Activated T-cell treated with anti-CD3 and anti-CD28 coated beads, Interleukin-2, amount 50 U/mL, for 72 hours (primary cell): ENCODE results near the gene MAP10. TPM values are rescaled to one million over a fixed set of nuclear protein-coding genes. Genes with fewer than 3 reads are reported as not detected.
"Not testable (repeated sequence)": the region's sequence is repeated elsewhere in the genome, so short reads cannot be mapped to it uniquely, and the experiment has no call there.

Source experiments
- ATAC-seq, 2 donors: fragments of 150-1000 bp; cut with Tn5 transposase; replicated peaks in 1 of 2; 2 replicates each; pipeline ENCODE4 v1.10.0; 2021; ENCODE audit warnings: moderate library complexity in 2 of 2, mild to moderate bottlenecking in 1 of 2
- DNase-seq, 2 donors: peaks; one replicate each; pipeline ENCODE4 v3.0.0; 2021 to 2022; ENCODE audit warnings: mixed read lengths in 1 of 2
- H3K27ac Mint-ChIP-seq: one replicate; pipeline ENCODE4 v1.8.0; 2022; ENCODE audit warnings: mild to moderate bottlenecking, moderate library complexity, mixed read lengths
- H3K27me3 Mint-ChIP-seq: one replicate; pipeline ENCODE4 v1.8.0; 2022; ENCODE audit warnings: low read depth, mixed read lengths
- H3K36me3 Mint-ChIP-seq, 2 donors: one replicate each; pipeline ENCODE4 v1.8.0; 2022; ENCODE audit warnings: mixed read lengths in 2 of 2, mild to moderate bottlenecking in 1 of 2; ENCODE audit not compliant: insufficient read depth in 2 of 2
- H3K4me1 Mint-ChIP-seq: one replicate; pipeline ENCODE4 v1.8.0; 2022; ENCODE audit warnings: low read depth, mixed read lengths
- H3K4me3 Mint-ChIP-seq, 2 donors: one replicate each; pipeline ENCODE4 v1.8.0; 2022; ENCODE audit warnings: mild to moderate bottlenecking in 2 of 2, mixed read lengths in 2 of 2, moderate library complexity in 2 of 2
- H3K9me3 Mint-ChIP-seq, 2 donors: one replicate each; pipeline ENCODE4 v1.8.0; 2022; ENCODE audit warnings: mixed read lengths in 2 of 2
- total RNA-seq, 2 donors: library from RNA; stranded (reverse); gene quantifications; one replicate each; pipeline ENCODE4 v1.2.3, GENCODE V29; 2022

Gene MAP10
- total RNA-seq, 2 donors from 2014 or later: 1.7 to 1.9 TPM

DNA sequence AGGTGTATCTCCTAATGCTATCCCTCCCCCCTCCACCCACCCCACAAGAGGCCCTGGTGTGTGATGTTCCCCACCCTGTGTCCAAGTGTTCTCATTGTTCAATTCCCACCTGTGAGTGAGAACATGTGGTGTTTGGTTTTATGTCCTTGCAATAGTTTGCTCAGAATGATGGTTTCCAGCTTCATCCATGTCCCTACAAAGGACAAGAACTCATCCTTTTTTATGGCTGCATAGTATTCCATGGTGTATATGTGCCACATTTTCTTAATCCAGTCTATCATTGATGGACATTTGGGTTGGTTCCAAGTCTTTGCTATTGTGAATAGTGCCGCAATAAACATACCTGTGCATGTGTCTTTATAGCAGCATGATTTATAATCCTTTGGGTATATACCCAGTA lies 19.6 kb upstream of the MAP10 start:
- H3K27ac Mint-ChIP-seq, DNase-seq, H3K27me3 Mint-ChIP-seq, H3K4me1 Mint-ChIP-seq, ATAC-seq, H3K4me3 Mint-ChIP-seq, H3K36me3 Mint-ChIP-seq, H3K9me3 Mint-ChIP-seq: not testable (repeated sequence)

GRCh38 chr1:232786845-232787455 lies 18.3 kb upstream of the MAP10 start:
- ATAC-seq (no peak), DNase-seq (no peak)
- no peaks in the 10 kb centered on the region for H3K4me1 Mint-ChIP-seq
- no peaks in the 10 kb centered on the region for H3K36me3 Mint-ChIP-seq
- H3K27me3 Mint-ChIP-seq: no peaks in the 10 kb centered on the region
- H3K27ac Mint-ChIP-seq: no peak overlapping the region
- H3K4me3 Mint-ChIP-seq: no peak overlapping the region
- no peaks in the 10 kb centered on the region for H3K9me3 Mint-ChIP-seq

GRCh38 chr1:232788235-232788872 lies 16.9 kb upstream of the MAP10 start:
- no peaks in the 10 kb centered on the region for H3K36me3 Mint-ChIP-seq
- DNase-seq: no peak
- H3K9me3 Mint-ChIP-seq: no peaks in the 10 kb centered on the region
- H3K4me1 Mint-ChIP-seq: peaks cover 9% of the 10 kb centered on the region
- H3K27me3 Mint-ChIP-seq: no peaks in the 10 kb centered on the region
- no peak overlapping the region for H3K27ac Mint-ChIP-seq
- no peak for ATAC-seq
- H3K4me3 Mint-ChIP-seq: no peak overlapping the region

DNA sequence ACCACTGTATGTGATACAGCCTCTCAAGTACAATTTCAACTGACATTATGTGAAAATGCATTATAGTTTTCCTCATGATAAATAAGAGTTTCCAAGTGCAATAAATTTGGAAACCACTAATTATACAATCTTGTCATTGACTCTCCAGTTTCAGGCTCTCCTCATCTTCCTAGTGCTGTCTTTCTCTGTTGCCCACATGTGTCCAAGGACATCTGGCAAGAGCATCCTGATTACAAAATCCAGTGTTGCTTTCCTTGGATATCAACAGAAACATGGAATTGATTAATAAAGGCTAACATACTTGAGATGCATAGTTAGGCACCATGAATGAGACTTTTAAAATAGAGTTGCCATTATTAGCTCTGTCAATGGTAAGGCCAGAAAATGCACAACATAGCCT lies 15.6 kb upstream of the MAP10 start:
- Mint-ChIP-seq H3K4me1 (peaks cover 16% of the 10 kb centered on the region), H3K4me3 (no peak overlapping the region), H3K27me3 (no peaks in the 10 kb centered on the region), H3K9me3 (no peaks in the 10 kb centered on the region), H3K27ac (no peak overlapping the region), H3K36me3 (no peaks in the 10 kb centered on the region)
- DNase-seq (no peak), ATAC-seq (no peak)

DNA sequence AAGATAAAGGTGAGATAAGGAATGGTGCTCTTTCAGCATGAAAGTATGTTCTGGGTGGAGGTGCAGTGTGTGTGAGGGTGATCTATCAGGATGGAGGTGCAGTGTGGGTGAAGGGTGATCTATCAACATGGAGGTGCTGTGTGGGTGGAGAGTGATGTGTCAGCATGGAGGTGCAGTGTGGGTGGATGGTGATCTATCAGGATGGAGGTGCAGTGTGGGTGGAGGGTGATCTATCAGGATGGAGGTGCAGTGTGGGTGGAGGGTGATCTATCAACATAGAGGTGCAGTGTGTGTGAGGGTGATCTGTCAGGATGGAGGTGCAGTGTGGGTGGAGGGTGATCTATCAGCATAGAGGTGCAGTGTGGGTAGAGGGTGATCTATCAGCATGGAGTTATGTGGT lies 12.3 kb upstream of the MAP10 start:
- ATAC-seq: no peak
- H3K4me3 Mint-ChIP-seq: peak overlapping the region in 1 of 2 donors; percentile 3
- no peaks in the 10 kb centered on the region for H3K36me3 Mint-ChIP-seq
- H3K27me3 Mint-ChIP-seq: peaks cover 5% of the 10 kb centered on the region
- H3K9me3 Mint-ChIP-seq: no peaks in the 10 kb centered on the region
- peaks cover 20% of the 10 kb centered on the region for H3K4me1 Mint-ChIP-seq
- DNase-seq: no peak
- H3K27ac Mint-ChIP-seq: no peak overlapping the region

DNA sequence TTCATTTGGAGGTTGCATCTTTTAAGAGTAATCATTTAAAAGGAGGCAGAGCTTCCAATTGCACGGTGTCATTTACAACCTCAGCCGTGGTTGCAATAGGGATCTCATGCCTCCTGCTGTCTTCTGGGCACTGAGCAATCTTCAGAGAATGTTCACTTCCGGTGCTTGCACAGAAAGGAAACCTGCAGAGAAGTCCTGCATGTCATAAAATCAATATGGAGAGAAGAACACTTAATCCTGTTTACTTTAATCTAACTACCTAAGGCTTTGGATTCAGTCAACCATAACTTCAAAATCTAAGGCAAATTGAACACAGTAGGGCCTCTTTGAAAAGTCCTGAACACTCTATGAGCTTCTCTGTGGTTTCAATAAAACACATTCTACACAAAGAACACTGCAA lies 11.3 kb upstream of the MAP10 start:
- Mint-ChIP-seq H3K27ac (no peak overlapping the region), H3K9me3 (no peaks in the 10 kb centered on the region), H3K4me1 (peaks cover 20% of the 10 kb centered on the region), H3K4me3 (no peak overlapping the region), H3K36me3 (no peaks in the 10 kb centered on the region), H3K27me3 (peaks cover 5% of the 10 kb centered on the region)
- DNase-seq (peak in 1 of 2 donors; percentile 6), ATAC-seq (peak; percentile 36 to 56)

GRCh38 chr1:232795497-232796053 lies 9.6 kb upstream of the MAP10 start:
- DNase-seq: no peak
- H3K36me3 Mint-ChIP-seq: no peaks in the 10 kb centered on the region
- H3K9me3 Mint-ChIP-seq: no peaks in the 10 kb centered on the region
- H3K4me3 Mint-ChIP-seq: no peak overlapping the region
- peaks cover 5% of the 10 kb centered on the region for H3K27me3 Mint-ChIP-seq
- peaks cover 20% of the 10 kb centered on the region for H3K4me1 Mint-ChIP-seq
- ATAC-seq: no peak
- no peak overlapping the region for H3K27ac Mint-ChIP-seq

- Mint-ChIP-seq H3K4me1 (peaks cover 15% of the 10 kb centered on the region), H3K27ac (no peak overlapping the region), H3K27me3 (peaks cover 5% of the 10 kb centered on the region), H3K9me3 (no peaks in the 10 kb centered on the region), H3K4me3 (no peak overlapping the region), H3K36me3 (no peaks in the 10 kb centered on the region)
- ATAC-seq (no peak), DNase-seq (no peak)
These were observed 7.2 kb upstream of the MAP10 start for GRCh38 chr1:232797856-232798510.

- Mint-ChIP-seq H3K36me3 (no peaks in the 10 kb centered on the region), H3K9me3 (peaks cover 0 to 2% of the 10 kb centered on the region in 2 donors), H3K4me1 (peaks cover 6% of the 10 kb centered on the region), H3K4me3 (no peak overlapping the region), H3K27me3 (peaks cover 5% of the 10 kb centered on the region), H3K27ac (no peak overlapping the region)
- DNase-seq: no peak
- ATAC-seq: no peak
These were observed 6.3 kb upstream of the MAP10 start for GRCh38 chr1:232798920-232799319.

DNA sequence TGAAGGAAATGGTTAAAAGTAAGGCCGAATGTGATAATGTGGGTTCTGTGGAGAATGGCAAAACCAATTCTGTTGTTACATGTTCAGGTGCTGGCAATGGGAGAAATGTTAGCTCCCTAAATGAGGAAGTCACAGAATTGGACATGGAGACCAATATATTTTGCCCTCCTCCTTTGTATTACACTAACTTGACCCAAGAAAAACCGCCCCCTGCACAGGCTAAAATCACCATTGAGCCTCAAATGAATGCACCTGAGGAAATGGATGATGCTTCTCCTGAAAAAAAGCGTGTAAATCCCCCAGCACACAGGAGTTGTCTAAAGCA lies 932 bp downstream of the MAP10 start:
- H3K9me3 Mint-ChIP-seq: peaks cover 7 to 14% of the 10 kb centered on the region in 2 donors
- DNase-seq (no peak), ATAC-seq (no peak)
- peaks cover 20% of the 10 kb centered on the region for H3K4me1 Mint-ChIP-seq
- peaks cover 6 to 10% of the 10 kb centered on the region in 2 donors for H3K36me3 Mint-ChIP-seq
- no peaks in the 10 kb centered on the region for H3K27me3 Mint-ChIP-seq
- H3K4me3 Mint-ChIP-seq: peak overlapping the region; percentile 82 to 89
- H3K27ac Mint-ChIP-seq: no peak overlapping the region

DNA sequence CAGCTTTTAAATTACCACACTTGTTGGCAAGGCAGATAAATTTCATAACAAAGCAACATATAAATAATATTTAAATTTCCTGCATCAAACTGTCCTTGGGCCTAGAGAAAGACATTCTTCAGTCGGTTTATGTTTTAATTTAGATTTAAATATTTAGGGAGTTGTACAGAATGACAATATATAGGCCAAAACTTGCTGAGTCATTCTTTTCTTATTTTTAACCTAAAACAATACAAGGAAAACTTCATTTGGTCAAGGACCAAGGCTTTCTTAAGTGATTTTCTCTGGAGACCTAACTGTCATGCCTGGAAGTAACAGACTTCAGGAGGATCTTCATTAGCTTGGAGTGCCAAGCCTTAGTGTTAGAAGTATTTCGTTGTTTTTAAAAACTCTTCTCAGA lies 5.6 kb downstream of the MAP10 start:
- no peak for DNase-seq
- ATAC-seq: no peak
- Mint-ChIP-seq H3K36me3 (peaks cover 3 to 7% of the 10 kb centered on the region in 2 donors), H3K27ac (no peak overlapping the region), H3K4me3 (no peak overlapping the region), H3K9me3 (peaks cover 4 to 10% of the 10 kb centered on the region in 2 donors), H3K27me3 (no peaks in the 10 kb centered on the region), H3K4me1 (peaks cover 10% of the 10 kb centered on the region)

GRCh38 chr1:232812560-232812959 lies 7.3 kb downstream of the MAP10 start:
- Mint-ChIP-seq H3K9me3 (peaks cover 2 to 6% of the 10 kb centered on the region in 2 donors), H3K27me3 (no peaks in the 10 kb centered on the region), H3K4me1 (no peaks in the 10 kb centered on the region), H3K36me3 (peaks cover 2 to 3% of the 10 kb centered on the region in 2 donors), H3K4me3 (no peak overlapping the region), H3K27ac (no peak overlapping the region)
- DNase-seq (no peak), ATAC-seq (no peak)

- H3K4me1 Mint-ChIP-seq: no peaks in the 10 kb centered on the region
- H3K9me3 Mint-ChIP-seq: peaks cover 2 to 4% of the 10 kb centered on the region in 2 donors
- H3K27me3 Mint-ChIP-seq: no peaks in the 10 kb centered on the region
- no peaks in the 10 kb centered on the region for H3K36me3 Mint-ChIP-seq
- no peak for ATAC-seq
- DNase-seq: no peak
- H3K27ac Mint-ChIP-seq: no peak overlapping the region
- H3K4me3 Mint-ChIP-seq: no peak overlapping the region
These were observed 7.9 kb downstream of the MAP10 start for GRCh38 chr1:232813097-232813496.
